Adipocyte (in vitro differentiated cells): ENCODE measurements around the gene FBXO10.
"Not testable (repeated sequence)": the region's sequence is repeated elsewhere in the genome, so short reads cannot be mapped to it uniquely, and the experiment has no call there.

ENCODE experiments used
- DNase-seq: peaks from one replicate; pipeline ENCODE4 v3.0.0-alpha.2; 2015; ENCODE audit warnings: low read depth
- H3K27me3 ChIP-seq: replicated peaks from 2 replicates; pipeline ENCODE4 v1.7.0; 2013; ENCODE audit warnings: mild to moderate bottlenecking, low read length, moderate library complexity; ENCODE audit not compliant: control insufficient read depth, insufficient read depth
- H3K36me3 ChIP-seq: 2 replicates; pipeline ENCODE4 v1.7.0; 2013; ENCODE audit warnings: low read length, mild to moderate bottlenecking, moderate library complexity; ENCODE audit not compliant: control insufficient read depth, insufficient read depth, severe bottlenecking
- H3K4me1 ChIP-seq: 2 replicates; pipeline ENCODE4 v1.7.0; 2013; ENCODE audit warnings: mild to moderate bottlenecking, low read length, moderate library complexity; ENCODE audit not compliant: control insufficient read depth, insufficient read depth
- H3K4me3 ChIP-seq: 2 replicates; pipeline ENCODE4 v1.7.0; 2013; ENCODE audit warnings: mild to moderate bottlenecking, low read length, moderate library complexity
- H3K9ac ChIP-seq: 2 replicates; pipeline ENCODE4 v1.7.0; 2013; ENCODE audit warnings: mild to moderate bottlenecking, low read length, moderate library complexity
- H3K9me3 ChIP-seq: 2 replicates; pipeline ENCODE4 v1.7.0; 2013; ENCODE audit warnings: mild to moderate bottlenecking, low read length, moderate library complexity; ENCODE audit not compliant: control insufficient read depth

FBXO10 gene

GRCh38 chr9:37471942-37472684, 104.1 kb downstream of the FBXO10 start:
- peak overlapping the region; percentile 79 for H3K4me3 ChIP-seq
- peaks cover 9% of the 10 kb centered on the region for H3K9me3 ChIP-seq
- peak overlapping the region; percentile 87 for H3K9ac ChIP-seq
- peak; percentile 87 for DNase-seq
- no peaks in the 10 kb centered on the region for H3K27me3 ChIP-seq
- peaks cover 4% of the 10 kb centered on the region for H3K4me1 ChIP-seq
- H3K36me3 ChIP-seq, result no peaks in the 10 kb centered on the region

- Histone ChIP-seq H3K36me3 (no peaks in the 10 kb centered on the region), H3K9ac (no peak overlapping the region)
- DNase-seq, result no peak
Measured at GRCh38 chr9:37468620-37469019, 107.6 kb downstream of the FBXO10 start.

GRCh38 chr9:37467530-37467929, 108.7 kb downstream of the FBXO10 start:
- H3K9ac ChIP-seq, DNase-seq, H3K36me3 ChIP-seq, H3K4me3 ChIP-seq, H3K9me3 ChIP-seq, H3K27me3 ChIP-seq: not testable (repeated sequence)
- H3K4me1 ChIP-seq, result peaks cover 25% of the 10 kb centered on the region

More at GRCh38 chr9:37468620-37469019, 107.6 kb downstream of the FBXO10 start:
- H3K27me3 ChIP-seq, result no peaks in the 10 kb centered on the region
- no peaks in the 10 kb centered on the region for H3K9me3 ChIP-seq
- no peak overlapping the region for H3K4me3 ChIP-seq
- H3K4me1 ChIP-seq, result peaks cover 16% of the 10 kb centered on the region

- Histone ChIP-seq H3K36me3 (no peaks in the 10 kb centered on the region), H3K4me1 (peaks cover 26% of the 10 kb centered on the region), H3K4me3 (peak overlapping the region; percentile 91), H3K9me3 (no peaks in the 10 kb centered on the region), H3K27me3 (no peaks in the 10 kb centered on the region), H3K9ac (peak overlapping the region; percentile 95)
- DNase-seq, result peak; percentile 84
Measured at GRCh38 chr9:37466037-37466709, 110.0 kb downstream of the FBXO10 start.

GRCh38 chr9:37465249-37466036, 110.7 kb downstream of the FBXO10 start, which contains the start of gene ZBTB5:
Gene ZBTB5, minus strand, starts transcription at chr9:37465450. Its CDS starts 22,899 bp downstream, at chr9:37442551.
- DNase-seq, result peak; percentile 100
- Histone ChIP-seq H3K36me3 (no peaks in the 10 kb centered on the region), H3K9ac (peak within 1 kb of the TSS; percentile 95), H3K4me3 (peak within 1 kb of the TSS; percentile 93), H3K27me3 (no peaks in the 10 kb centered on the region), H3K4me1 (peaks cover 26% of the 10 kb centered on the region), H3K9me3 (no peaks in the 10 kb centered on the region)

- Histone ChIP-seq H3K4me1 (peaks cover 26% of the 10 kb centered on the region), H3K27me3 (no peaks in the 10 kb centered on the region), H3K36me3 (no peaks in the 10 kb centered on the region), H3K9me3 (no peaks in the 10 kb centered on the region), H3K9ac (peak overlapping the region; percentile 94), H3K4me3 (peak overlapping the region; percentile 93)
- peak; percentile 88 for DNase-seq
Measured at GRCh38 chr9:37464426-37465248, 111.5 kb downstream of the FBXO10 start.

GRCh38 chr9:37464006-37464405, 112.2 kb downstream of the FBXO10 start:
- Histone ChIP-seq H3K4me1 (peaks cover 26% of the 10 kb centered on the region), H3K27me3 (no peaks in the 10 kb centered on the region), H3K9ac (peak overlapping the region; percentile 94), H3K9me3 (no peaks in the 10 kb centered on the region), H3K36me3 (no peaks in the 10 kb centered on the region), H3K4me3 (peak overlapping the region; percentile 93)
- peak; percentile 40 for DNase-seq
